Smooth muscle cell (in vitro differentiated cells): ENCODE results near the gene MYO18A. TPM values are rescaled to one million over a fixed set of nuclear protein-coding genes. Genes with fewer than 3 reads are reported as not detected.

Source experiments
- DNase-seq: peaks from one replicate; lab custom pipeline; 2025; ENCODE audit not compliant: unreplicated experiment; lab: John Stamatoyannopoulos, UW
- H2AFZ ChIP-seq: fragments of 200-600 bp; sonication (generic); 2 replicates; pipeline ENCODE4 v1.6.0; 2016; ENCODE audit warnings: antibody characterized with exemption, low read depth, mild to moderate bottlenecking
- H3F3A ChIP-seq: fragments of 200-600 bp; sonication (generic); 2 replicates; pipeline ENCODE4 v1.6.0; 2017; ENCODE audit warnings: antibody characterized with exemption, low read depth
- H3K27ac ChIP-seq: fragments of 200-600 bp; sonication (generic); 2 replicates; pipeline ENCODE4 v1.5.1; 2016; ENCODE audit warnings: low read depth, mild to moderate bottlenecking
- H3K27me3 ChIP-seq: fragments of 200-600 bp; sonication (generic); 2 replicates; pipeline ENCODE4 v1.6.1; 2016; ENCODE audit warnings: low read depth, mild to moderate bottlenecking
- H3K36me3 ChIP-seq: fragments of 200-600 bp; sonication (generic); 2 replicates; pipeline ENCODE4 v1.5.1; 2016; ENCODE audit warnings: low read depth
- H3K4me1 ChIP-seq: fragments of 200-600 bp; sonication (generic); 2 replicates; pipeline ENCODE4 v1.5.1; 2016; ENCODE audit warnings: low read depth
- H3K4me2 ChIP-seq: fragments of 200-600 bp; sonication (generic); 2 replicates; pipeline ENCODE4 v1.6.0; 2016; ENCODE audit warnings: mild to moderate bottlenecking
- H3K4me3 ChIP-seq: fragments of 200-600 bp; sonication (generic); 2 replicates; pipeline ENCODE4 v1.5.1; 2016; ENCODE audit warnings: mild to moderate bottlenecking
- H3K79me2 ChIP-seq: fragments of 200-600 bp; sonication (generic); 2 replicates; pipeline ENCODE4 v1.6.0; 2016; ENCODE audit warnings: low read depth, mild to moderate bottlenecking
- H3K9ac ChIP-seq: fragments of 200-600 bp; sonication (generic); 2 replicates; pipeline ENCODE4 v1.6.0; 2016; ENCODE audit warnings: low read depth
- H3K9me3 ChIP-seq: fragments of 200-600 bp; sonication (generic); replicated peaks from 2 replicates; pipeline ENCODE4 v1.5.1; 2016; ENCODE audit warnings: low read depth
- H4K20me1 ChIP-seq: fragments of 200-600 bp; sonication (generic); 2 replicates; pipeline ENCODE4 v1.6.0; 2016; ENCODE audit warnings: low read depth
- CTCF ChIP-seq: fragments of 200-600 bp; sonication (generic); IDR thresholded peaks from 2 replicates; pipeline ENCODE4 v1.5.1; 2017; ENCODE audit warnings: borderline replicate concordance, mild to moderate bottlenecking, antibody characterized with exemption; ENCODE audit not compliant: insufficient read depth, poor library complexity, severe bottlenecking
- WGBS: methylation state at CpG from one replicate; pipeline ENCODE4 v1.1.7; 2016; ENCODE audit warnings: low lambda C conversion rate; 5-methylcytosine and 5-hydroxymethylcytosine counted together
- polyA plus RNA-seq: library from polyadenylated mRNA; unstranded; fragments of >200 nt; fragmentation: Nextera tagmentation; extraction: Ambion mirVana; gene quantifications from 2 replicates; pipeline ENCODE4 v1.2.1, GENCODE V29; 2016
- total RNA-seq: library from RNA; depleted of rRNA; stranded (reverse); fragments of >200 nt; gene quantifications from 2 replicates; pipeline ENCODE4 v1.2.3, GENCODE V29; 2014

The MYO18A gene
- total and polyA plus RNA-seq, 2 experiments from 2014 or later: 18.0 to 22.1 TPM

- Histone ChIP-seq H3K9me3 (no peaks in the 10 kb centered on the region), H3K4me2 (no peak overlapping the region), H3F3A (no peaks in the 10 kb centered on the region), H3K9ac (no peak overlapping the region), H3K4me3 (no peak overlapping the region), H3K36me3 (no peaks in the 10 kb centered on the region), H4K20me1 (no peaks in the 10 kb centered on the region), H3K27ac (no peak overlapping the region), H2AFZ (no peak overlapping the region), H3K4me1 (no peaks in the 10 kb centered on the region), H3K79me2 (no peaks in the 10 kb centered on the region), H3K27me3 (no peaks in the 10 kb centered on the region)
- WGBS: 92% methylated on average over 8 of the region's 8 CpGs
- TF ChIP-seq CTCF: no peak
- no peak for DNase-seq
Measured at GRCh38 chr17:29214215-29215146, 34.3 kb upstream of the MYO18A start.

GRCh38 chr17:29212681-29213121, 32.5 kb upstream of the MYO18A start:
- no peak for TF ChIP-seq CTCF
- Histone ChIP-seq H3K4me1 (peaks cover 4% of the 10 kb centered on the region), H3K4me3 (no peak overlapping the region), H3K79me2 (no peaks in the 10 kb centered on the region), H4K20me1 (no peaks in the 10 kb centered on the region), H3F3A (no peaks in the 10 kb centered on the region), H3K27me3 (no peaks in the 10 kb centered on the region), H3K27ac (no peak overlapping the region), H3K36me3 (no peaks in the 10 kb centered on the region), H3K9ac (no peak overlapping the region), H3K9me3 (no peaks in the 10 kb centered on the region), H3K4me2 (no peak overlapping the region), H2AFZ (no peak overlapping the region)
- 86% methylated on average over 5 of the region's 5 CpGs for WGBS
- no peak for DNase-seq

- H3K4me3 ChIP-seq: no peak overlapping the region
- H3K9me3 ChIP-seq: no peaks in the 10 kb centered on the region
- H3K27me3 ChIP-seq: no peaks in the 10 kb centered on the region
- H3K4me1 ChIP-seq: peaks cover 4% of the 10 kb centered on the region
- TF ChIP-seq CTCF: no peak
- no peak overlapping the region for H2AFZ ChIP-seq
- no peaks in the 10 kb centered on the region for H3F3A ChIP-seq
- H3K36me3 ChIP-seq: no peaks in the 10 kb centered on the region
- no peak overlapping the region for H3K27ac ChIP-seq
- H3K79me2 ChIP-seq: no peaks in the 10 kb centered on the region
- H3K9ac ChIP-seq: no peak overlapping the region
- WGBS: 93% methylated on average over 1 of the region's 1 CpG
- H3K4me2 ChIP-seq: no peak overlapping the region
- H4K20me1 ChIP-seq: no peaks in the 10 kb centered on the region
- DNase-seq: no peak
Measured at GRCh38 chr17:29212094-29212631, 32.0 kb upstream of the MYO18A start.
